GM21576 (cell line): ENCODE measurements around the gene GVQW3.

Source experiments
- ATAC-seq: cut with Tn5 transposase; IDR thresholded peaks from one replicate; pipeline ENCODE4 v1.9.1; 2021; ENCODE audit warnings: mild to moderate bottlenecking, moderate library complexity; ENCODE audit not compliant: unreplicated experiment

The GVQW3 gene

DNA sequence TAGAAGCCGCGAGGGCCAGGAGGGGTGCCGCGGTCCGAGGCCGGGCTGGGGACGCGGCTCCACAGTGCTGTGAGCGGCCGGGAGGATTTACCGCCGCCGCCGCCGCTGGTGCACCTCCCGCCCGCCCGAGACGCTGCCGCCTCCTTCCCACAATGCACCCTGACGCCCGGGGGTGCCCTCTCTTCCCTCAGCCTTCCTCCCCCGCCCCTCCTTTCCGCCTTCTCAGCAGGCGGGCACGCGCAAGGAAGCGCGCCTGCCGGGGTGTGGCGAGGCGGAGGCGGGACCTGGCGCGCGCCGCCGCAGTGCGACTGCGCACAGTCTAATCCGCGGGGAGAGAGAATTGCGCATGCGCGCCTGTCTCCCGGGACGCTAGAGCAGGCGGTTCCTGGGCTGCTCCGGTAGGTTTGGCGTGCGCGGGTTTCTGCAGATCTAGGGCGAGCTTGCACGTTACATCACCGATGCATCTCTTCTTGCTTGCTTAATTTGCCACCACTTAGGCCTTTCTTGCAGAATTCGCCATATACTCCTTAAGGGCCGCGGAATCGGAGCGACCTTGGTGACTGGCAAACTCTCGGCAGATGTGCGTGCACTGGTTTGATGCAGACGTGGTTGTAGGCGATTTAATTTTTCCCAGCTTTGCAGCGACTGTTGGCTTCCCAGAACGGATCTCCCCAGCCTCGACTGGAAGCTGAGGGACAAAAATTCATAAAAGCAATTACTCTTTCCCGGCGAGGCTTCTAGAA is at the start of gene GVQW3, which contains the start of gene THAP12:
Gene GVQW3 (plus strand): TSS at position 347 of the 743 bp plus-strand sequence. CDS start 506 bp downstream, outside the sequence.
Gene THAP12 (minus strand): TSS at position 156 of the 743 bp plus-strand sequence. CDS start 296 bp downstream, outside the sequence.
- ATAC-seq = peak; percentile 63

DNA sequence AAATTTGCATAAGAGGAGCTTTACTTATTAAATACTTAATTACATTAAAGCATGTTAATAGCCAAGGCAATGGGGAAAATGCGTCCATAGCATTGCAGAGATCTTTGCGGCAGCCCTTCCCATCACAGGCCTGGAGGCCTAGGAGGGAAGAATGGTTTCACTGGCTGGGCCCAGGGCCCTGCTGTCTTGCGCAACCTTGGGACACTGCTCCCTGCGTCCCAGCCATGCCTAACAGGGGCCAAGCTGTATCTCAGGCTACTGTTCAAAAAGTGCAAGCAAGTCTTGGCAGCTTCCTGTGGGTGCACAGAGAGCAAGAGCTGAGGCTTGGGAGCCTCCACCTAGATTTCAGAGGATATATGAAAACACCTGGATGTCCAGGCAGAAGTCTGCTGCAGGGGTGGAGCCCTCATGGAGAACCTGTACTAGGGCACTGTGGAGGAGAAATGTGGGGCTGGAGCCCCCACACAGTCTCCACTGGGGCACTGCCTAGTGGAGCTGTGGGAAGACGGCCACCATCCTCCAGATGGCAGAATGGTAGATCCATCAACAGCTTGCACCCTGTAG is 46.2 kb upstream of the GVQW3 start:
- ATAC-seq = no peak

DNA sequence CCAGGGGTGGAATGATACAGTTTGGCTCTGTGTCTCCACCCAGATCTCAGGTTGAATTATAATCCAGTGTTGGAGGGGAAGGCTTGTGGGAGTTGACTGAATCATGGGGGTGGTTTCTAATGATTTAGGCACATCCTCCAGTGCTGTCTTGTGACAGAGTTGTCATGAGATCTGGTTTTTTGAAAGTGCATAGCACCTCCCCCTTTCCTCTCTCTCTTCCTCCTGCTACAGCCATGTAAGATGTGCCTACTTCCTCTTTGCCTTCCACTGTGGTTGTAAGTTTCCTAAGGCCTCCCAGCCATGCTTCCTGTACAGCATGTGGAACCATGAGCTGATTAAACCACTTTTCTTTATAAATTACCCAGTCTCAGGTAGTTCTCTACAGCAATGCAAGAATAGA is 45.3 kb upstream of the GVQW3 start:
- ATAC-seq = no peak

DNA sequence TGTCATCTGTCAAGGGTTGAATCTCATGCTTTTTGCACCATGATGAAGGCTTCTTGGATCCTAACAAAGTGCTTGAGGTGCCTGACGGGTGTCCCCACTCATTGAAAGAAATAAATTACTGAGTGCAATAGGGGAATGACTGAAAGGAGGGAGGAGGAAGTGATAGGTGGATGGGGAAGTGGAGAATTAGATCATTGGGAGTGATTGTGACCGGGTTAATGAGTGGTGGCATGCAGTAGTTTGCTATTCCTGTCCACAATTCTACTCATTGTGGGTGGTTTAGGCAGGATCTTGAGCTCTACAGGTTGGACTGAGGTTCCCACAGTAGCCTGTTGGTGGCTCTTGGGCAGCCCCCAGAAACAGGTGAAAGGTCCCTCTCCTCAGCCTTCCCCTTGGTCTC is 44.5 kb upstream of the GVQW3 start:
- no peak for ATAC-seq

DNA sequence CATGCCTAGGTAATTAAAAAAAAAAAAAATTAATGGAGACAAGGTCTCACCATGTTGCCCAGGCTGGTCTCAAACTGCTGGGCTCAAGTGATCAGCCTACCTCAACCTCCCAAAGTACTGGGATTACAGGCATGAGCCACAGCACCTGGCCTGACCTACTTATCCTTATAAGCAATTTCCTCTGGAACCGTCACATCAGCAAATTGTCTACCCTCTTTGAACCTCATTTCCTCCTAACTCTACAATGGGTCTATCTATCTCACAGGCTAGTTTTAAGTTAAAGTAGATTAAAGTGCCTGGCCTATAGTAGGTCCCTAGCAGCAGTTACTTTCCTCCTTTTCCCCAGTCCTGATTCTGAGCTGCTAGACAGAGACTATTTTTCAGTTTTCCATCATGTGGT is 43.7 kb upstream of the GVQW3 start:
- no peak for ATAC-seq

DNA sequence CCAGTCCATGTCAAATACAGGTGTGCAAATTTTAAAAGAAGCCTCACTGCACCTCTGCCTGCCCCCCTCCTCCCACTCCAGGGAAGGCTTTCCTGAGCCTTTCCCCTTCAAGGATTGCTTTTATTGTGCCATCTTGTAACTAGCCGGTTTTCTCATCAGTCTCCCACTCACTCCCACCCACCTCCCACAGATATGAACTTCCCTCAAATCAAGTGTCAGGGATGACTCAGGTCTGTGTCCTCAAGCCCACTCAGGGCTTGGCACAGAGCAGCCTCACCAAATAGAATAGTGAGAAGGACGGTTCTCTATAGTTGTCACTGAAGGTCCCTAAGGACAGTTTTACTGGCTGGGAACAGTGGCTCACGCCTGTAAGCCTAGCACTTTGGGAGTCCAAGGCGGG is 43.2 kb upstream of the GVQW3 start:
- no peak for ATAC-seq

DNA sequence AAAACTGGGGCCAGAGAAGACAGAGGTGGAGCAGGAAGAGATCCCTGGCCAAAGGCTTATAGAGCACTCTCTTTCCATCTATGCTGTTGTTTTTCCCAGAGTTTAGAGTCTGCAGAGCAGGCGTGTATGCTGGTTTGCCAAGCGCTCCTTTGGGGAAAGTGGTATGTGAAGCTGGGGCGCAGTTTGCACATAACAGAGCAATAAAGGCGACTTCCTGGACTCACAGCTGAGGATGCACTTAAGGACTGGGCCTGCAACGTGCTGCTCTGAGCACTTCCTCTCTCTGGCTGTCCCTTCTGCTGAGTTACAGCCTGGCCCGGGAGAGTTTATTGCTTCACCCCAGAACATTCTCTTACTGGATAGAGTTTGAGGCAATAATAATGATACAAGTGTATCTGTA is 41.9 kb upstream of the GVQW3 start:
- ATAC-seq = no peak

DNA sequence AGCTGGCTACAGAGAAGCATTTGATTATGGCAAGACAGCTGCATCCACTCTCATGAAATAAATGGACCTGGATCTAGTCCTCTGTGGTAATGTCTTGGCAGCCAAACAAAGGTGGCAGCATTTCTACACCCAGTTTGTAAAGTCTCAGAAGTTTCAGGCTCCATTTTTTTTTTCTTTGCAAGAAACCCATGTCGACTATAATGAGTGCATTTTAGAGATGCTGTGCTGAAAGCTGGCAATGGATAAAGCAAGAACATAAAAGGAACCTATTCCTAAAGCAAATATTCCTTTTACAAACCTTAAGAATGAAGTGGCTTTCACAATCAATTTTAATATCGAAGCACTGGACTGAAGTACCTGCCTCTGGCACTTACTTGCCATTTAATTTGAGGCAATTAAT is 33.7 kb upstream of the GVQW3 start:
- no peak for ATAC-seq

DNA sequence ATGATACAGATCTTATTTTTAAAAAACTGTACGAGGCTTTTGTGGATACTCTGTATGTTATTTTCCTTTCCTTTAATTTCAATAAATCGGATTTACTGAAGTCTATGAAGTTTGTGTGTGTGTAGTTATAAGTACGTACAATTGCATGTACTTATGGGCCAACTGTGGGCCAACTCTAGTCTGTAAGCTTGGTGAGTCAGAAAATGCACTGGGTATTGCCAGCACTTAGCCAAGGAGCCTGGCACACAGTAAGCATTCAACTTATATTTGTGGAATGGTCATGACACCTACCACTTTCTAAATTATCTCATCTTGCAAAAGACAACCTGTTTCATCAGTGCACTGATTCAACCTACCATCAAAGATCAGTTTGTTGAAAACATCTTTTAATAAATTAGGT is 32.8 kb upstream of the GVQW3 start:
- ATAC-seq = no peak

DNA sequence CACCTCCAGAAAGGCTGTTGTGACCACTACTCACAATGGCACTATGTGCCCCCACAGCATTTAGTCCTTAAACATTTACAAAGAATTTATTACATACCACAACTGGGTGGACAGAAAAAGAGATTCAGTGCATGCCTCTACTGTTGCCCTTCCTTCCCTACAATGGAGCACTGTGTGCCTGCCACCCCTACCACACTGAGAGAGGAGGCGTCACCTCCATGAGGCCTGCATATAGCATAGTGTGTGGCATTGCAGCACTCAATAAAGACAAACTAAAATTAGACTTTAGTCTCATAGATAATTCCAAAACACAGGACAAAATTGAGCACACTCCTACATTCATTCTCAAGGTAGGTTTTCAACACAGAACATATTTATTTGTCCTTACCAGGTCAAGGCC is 26.0 kb upstream of the GVQW3 start:
- no peak for ATAC-seq

DNA sequence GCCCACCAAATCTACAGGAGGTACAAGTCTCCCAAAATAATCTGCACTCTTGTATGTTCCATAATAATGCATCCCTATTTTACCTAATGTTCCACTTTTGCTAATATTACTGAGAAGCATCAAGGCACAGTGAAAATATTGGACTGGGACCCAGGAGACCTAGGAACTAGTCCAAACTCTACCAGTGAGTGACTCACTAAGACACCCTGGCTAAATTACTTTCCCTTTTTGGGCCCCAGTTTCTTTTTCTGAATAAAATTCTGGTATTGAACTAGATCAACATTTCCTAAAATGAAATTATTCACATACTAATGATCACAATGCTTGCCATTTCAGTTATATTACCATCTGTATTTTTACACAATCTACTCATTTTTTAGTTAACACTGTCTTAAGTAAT is 19.7 kb upstream of the GVQW3 start:
- no peak for ATAC-seq

DNA sequence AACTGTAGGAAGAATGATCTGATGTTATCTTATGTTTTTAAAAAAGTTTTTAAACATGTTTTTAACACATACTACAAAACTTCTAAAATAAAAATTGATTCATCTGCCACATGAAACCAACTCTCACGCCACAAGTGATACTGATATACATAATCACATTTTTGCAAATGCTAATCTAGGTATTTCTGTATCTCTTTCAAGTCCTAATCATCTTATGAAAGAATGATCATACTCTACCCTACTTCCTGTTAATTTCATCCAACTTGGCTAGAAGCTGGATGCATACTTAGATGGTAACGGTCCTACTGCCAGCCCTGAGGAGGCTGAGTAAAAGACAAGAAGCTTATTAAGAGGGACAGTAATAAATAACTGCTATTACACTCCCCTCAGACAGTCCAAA is 19.3 kb upstream of the GVQW3 start:
- ATAC-seq = no peak

DNA sequence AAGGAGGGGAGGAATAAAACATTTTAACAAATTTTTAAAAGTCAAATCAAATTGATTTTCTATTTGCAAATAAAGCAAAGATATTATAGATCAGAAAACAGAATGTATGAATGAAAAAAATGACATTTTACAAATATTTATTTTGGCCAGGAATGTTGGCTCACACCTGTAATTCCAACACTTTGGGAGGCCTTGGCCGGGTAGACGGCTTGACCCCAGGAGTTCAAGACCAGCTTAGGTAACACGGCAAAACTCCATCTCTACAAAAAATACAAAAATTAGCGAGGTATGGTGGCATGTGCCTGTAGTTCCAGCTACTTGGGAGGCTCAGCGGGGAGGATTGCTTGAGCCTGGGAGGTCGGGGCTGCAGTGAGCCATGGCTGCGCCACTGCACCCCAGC is 18.4 kb upstream of the GVQW3 start:
- no peak for ATAC-seq

DNA sequence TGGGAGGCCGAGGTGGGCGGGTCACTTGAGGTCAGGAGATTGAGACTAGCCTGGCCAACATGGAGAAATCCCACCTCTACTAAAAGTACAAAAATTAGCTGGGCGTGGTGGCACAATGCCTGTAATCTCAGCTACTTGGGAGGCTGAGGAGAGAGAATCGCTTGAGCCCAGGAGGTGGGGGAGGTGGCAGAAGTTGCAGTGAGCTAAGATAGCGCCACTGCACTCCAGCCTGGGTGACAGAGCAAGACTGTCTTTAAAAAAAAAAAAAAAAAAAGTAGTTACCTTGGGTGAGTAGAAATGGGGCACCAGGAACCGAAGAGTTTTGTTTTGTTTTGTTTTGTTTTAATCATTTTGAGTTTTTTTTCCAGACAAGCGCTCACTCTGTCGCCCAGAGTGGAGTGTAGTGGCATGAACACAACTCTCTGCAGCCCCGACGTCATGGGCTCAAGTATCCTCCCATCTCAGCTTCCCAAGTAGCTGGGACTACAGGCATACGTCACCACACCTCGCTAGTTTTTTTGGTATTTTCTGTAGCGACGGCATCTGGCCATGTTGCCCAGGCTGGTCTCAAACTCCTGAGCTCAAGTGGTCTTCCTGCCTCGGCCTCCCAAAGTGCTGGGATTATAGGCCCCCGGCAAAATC is 16.0 kb upstream of the GVQW3 start:
- ATAC-seq = no peak

DNA sequence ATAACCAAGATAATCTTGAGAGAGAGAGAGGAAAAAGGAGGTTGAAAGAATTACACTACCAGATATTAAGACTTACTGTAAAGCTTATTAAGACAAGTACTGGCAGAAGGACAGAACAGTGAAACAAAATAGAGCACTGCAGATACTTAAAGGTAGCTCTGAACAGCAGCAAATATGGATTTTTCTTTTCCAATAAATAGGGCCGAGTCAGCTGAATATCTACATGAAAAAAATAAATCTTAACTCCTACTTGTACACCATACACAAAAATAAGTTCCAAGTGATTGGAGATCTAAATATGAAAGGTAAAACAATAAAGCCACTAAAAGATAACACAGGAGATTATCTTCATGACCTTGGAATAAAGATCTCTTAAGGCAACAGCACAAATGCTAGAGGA is 12.6 kb upstream of the GVQW3 start:
- no peak for ATAC-seq

DNA sequence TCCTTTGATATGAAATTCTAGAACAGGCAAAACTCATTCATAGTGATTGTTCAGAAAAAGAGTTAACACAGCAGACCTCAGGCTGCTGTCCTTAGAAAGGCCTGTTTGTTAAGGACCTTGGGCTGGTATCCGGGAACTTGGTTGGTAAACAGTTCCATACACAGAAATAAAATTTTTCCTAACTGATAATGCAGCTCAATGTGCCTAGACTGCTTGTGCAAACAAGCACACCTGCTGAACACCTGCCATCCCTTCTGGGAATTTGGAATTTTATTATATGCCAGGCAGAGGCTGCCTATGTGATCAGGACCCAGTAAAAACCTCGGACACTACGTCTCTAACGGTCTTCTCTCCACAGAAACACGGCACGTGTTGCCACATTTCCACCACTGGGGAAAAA is 11.7 kb upstream of the GVQW3 start:
- ATAC-seq = no peak

DNA sequence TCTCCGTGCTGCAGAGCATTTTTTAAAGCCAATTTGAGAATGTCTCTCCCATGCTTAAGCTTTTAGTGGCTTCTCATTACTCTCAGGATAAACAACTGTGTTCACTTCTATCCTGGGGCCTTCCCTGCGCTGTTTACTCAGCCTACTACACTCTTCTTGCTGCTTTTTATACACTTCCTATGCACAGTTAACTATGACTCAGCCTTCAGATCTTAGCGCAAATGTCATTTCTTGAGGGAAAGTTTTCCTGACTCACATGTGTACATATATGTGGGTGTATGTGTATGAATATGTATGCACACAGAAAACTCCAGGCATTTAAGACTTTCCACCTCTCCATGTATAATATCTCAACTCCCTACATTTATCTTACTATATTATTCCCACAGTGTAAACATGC is 10.0 kb upstream of the GVQW3 start:
- ATAC-seq = peak; percentile 46

DNA sequence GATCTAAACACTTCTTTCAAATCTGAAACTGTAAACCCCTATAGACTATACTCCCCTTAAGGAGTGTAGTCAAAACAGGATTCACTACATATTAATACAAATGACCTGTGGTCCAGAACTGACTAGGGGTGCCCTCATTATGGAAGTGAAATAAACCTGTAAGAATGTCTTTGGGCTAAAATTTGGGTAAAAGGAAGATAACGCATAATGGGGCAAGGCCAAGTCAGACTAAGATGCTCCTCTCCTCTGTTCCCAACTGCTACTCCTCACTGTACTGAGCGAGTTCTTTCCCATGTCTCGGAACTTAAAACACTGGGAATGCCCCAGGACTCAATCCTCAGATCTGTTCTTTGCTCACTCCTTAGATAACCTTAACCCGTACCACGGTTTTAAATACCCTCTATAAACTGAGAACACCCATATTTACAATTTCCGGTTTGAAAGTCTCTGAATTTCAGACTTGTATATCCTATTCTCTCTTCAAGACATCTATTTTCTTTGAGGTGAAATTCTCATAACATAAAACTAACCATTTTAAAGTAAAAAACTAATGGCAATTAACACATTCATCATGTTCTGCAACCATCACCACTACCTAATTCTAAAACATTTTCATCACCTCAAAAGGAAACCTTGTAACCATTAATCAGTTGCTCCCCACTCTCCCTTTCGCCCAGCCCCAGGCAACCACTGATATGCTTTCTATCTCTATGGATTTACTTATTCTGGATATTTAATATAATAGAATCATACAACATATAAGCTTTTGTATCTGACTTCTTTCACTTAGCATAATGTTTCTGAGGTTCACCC is 4.2 kb upstream of the GVQW3 start:
- ATAC-seq = no peak

DNA sequence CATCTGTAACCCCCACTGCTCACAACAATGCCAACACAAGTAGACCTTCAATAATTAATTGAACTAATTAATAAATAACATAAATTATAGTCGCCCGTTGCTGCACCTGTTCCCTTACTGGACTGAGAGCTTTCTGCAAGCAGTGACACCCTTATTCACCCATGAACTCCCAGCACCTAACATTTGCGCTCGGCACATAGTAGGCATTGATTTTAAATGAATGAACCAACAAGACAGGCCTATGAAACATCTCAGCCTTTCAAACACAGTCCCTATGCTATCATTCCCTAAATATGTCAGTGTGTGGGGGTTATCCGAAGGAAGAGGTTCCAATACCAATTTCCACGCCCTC is 1.3 kb upstream of the GVQW3 start:
- ATAC-seq = no peak

DNA sequence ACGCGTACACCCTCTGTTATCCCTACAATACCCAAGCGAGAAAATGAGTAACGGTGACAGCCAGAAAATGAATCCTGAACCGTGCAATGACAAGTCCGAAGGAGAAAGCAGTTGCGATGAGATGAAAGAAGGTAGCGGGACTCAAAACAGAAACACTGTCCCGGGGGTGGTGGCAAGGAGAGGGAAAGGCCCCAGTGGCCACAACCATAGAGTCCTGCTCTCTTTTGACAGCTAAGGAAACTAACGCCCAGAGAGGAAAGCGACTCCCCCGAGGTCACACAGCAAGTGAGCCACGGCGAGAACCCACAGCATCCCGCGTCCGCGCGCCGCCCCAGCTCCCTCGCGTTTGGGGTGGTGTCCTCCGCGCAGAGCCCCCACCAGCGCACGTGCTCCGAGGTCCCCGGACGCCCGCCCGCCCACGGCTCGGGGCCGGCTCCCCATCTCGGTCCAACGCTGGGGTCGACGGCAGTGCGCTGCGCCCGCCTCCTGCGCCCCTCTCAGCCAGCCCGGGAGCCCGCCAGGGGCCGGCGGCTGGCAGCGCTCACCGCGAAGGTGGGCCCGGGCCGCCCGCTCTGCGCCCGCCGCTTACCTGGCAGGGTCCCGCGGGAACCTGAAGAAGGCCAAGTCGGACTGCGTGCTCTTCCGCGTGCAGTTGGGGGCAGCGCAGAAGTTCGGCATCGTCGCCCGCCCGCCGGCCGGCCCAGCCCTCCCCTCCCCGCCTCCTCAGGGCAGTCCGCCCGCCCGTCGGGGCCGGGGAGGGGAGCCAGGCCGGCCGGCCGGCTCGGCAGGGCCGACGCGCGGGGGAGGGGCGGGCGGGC is 755 bp upstream of the GVQW3 start:
- peak; percentile 19 for ATAC-seq

DNA sequence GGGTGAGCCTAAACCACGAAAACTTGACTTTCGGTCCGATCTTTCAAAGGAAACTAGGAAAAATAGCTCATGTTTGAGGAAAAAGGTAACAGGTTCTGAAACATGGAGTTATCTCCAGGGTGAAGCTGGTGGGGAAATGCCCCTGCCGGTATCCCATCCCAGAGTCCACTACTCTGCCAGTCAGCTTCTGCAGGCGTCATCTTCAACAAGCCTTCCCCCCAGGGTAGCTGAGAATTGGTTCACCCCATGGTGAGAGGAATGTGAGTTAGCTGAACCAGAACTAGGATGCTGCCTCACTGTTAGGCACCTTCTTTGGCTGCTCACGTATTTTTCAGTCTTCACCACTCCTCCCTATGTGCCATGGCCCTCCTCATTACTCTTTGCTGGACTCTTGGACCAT is 1.1 kb downstream of the GVQW3 start:
- no peak for ATAC-seq
